ENCODE data around the gene FMN2.

FMN2 gene

DNA sequence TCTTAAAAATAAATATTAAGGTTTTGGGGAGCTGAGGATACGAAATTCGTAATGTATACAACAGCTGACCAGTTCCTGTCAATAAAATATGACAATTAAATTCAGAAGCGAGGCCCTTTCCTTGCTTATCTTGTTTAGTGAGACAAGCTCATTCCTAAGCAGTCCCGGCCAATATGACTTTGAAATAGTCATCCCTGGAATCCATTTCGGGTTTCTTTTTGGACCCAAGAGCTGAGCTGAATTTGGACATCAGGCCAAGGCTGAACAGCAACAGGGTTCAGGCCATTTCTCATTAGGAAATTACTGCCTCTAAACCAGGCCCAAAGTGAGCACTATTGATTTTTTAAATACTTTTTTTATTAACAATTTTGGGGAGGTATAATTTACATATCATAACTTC is 17.3 kb upstream of the FMN2 start:
- Histone ChIP-seq H3K4me1 (ENCODE audit: control insufficient read depth in 1 of 2, insufficient read depth in 2 of 2, low read length in 2 of 2) (no peaks in the 10 kb centered on the region), H3K9me3 (ENCODE audit: control insufficient read depth in 1 of 2, low read length in 2 of 2) (no peaks in the 10 kb centered on the region), H3K36me3 (ENCODE audit: control insufficient read depth in 1 of 2, insufficient read depth in 2 of 2, low read length in 2 of 2) (no peaks in the 10 kb centered on the region), H3K4me3 (ENCODE audit: low read depth in 1 of 2, low read length in 2 of 2) (no peak overlapping the region), H3K27ac (ENCODE audit: low read depth, low read length) (no peak overlapping the region), H3K27me3 (ENCODE audit: control insufficient read depth in 1 of 2, insufficient read depth in 2 of 2, low read length in 2 of 2) (no peaks in the 10 kb centered on the region), H3K9ac (ENCODE audit: low read depth in 1 of 2, low read length in 2 of 2) (no peak overlapping the region)

DNA sequence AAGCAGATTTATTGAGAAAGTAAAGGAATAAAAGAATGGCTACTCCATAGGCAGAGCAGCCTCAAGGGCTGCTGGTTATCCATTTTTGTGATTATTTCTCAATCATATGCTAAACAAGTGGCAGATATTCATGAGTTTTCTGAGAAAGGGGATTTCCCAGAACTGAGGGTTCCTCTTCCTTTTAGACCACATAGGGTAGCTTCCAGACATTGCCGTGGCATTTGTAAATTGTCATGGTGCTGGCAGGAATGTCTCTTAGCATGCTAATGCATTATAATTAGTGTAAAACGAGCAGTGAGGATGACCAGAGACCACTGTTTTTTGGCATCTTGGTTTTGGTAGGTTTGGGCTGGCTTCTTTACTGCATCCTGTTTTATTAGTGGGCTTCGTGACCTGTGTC is 16.8 kb upstream of the FMN2 start:
- Histone ChIP-seq H3K4me1 (ENCODE audit: control insufficient read depth in 1 of 2, insufficient read depth in 2 of 2, low read length in 2 of 2) (no peaks in the 10 kb centered on the region), H3K4me3 (ENCODE audit: low read depth in 1 of 2, low read length in 2 of 2) (no peak overlapping the region), H3K36me3 (ENCODE audit: control insufficient read depth in 1 of 2, insufficient read depth in 2 of 2, low read length in 2 of 2) (no peaks in the 10 kb centered on the region), H3K27ac (ENCODE audit: low read depth, low read length) (no peak overlapping the region), H3K9ac (ENCODE audit: low read depth in 1 of 2, low read length in 2 of 2) (no peak overlapping the region), H3K27me3 (ENCODE audit: control insufficient read depth in 1 of 2, insufficient read depth in 2 of 2, low read length in 2 of 2) (no peaks in the 10 kb centered on the region), H3K9me3 (ENCODE audit: control insufficient read depth in 1 of 2, low read length in 2 of 2) (no peaks in the 10 kb centered on the region)

DNA sequence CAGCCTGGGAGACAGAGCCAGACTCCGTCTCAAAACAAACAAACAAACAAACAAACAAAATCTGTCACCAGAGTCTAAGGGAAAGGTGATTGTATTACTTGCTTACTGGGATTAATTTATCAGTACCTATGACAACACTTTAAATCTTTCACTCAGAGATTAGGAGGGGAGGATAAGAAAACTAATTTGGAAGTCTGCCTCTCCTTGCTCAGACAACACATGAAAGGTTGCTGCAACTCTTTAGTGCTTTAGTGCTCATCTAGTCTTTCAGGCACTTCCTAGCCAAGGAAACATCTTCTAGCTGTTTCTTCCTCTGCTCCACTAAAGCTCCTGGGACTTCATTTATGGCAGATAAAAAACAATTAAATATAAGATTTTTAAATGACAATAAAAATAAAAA is 7.3 kb upstream of the FMN2 start:
- H3K36me3 ChIP-seq (ENCODE audit: control insufficient read depth in 1 of 2, insufficient read depth in 2 of 2, low read length in 2 of 2): no peaks in the 10 kb centered on the region
- H3K4me1 ChIP-seq (ENCODE audit: control insufficient read depth in 1 of 2, insufficient read depth in 2 of 2, low read length in 2 of 2): no peaks in the 10 kb centered on the region
- no peak overlapping the region for H3K4me3 ChIP-seq (ENCODE audit: low read depth in 1 of 2, low read length in 2 of 2)
- no peak overlapping the region for H3K9ac ChIP-seq (ENCODE audit: low read depth in 1 of 2, low read length in 2 of 2)
- no peak overlapping the region for H3K27ac ChIP-seq (ENCODE audit: low read depth, low read length)
- no peaks in the 10 kb centered on the region for H3K27me3 ChIP-seq (ENCODE audit: control insufficient read depth in 1 of 2, insufficient read depth in 2 of 2, low read length in 2 of 2)
- no peaks in the 10 kb centered on the region for H3K9me3 ChIP-seq (ENCODE audit: control insufficient read depth in 1 of 2, low read length in 2 of 2)

DNA sequence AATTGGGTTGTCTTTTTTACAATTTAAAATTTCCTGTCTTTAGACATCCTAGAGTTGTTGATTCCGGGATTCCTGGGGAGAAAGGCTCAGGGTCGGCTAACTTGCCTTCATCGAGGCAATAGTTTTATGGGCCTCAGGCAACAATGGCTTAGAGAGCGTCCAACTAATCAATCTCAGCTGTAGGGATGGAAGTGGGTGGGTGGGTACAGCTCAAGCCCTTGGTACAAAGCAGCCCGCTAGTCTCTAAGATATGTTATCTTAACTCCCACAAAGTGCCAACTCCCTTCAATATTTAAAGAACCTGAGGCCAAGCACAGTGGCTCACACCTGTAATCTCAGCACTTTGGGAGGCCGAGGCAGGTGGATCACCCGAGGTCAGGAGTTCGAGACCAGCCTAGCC is 6.9 kb upstream of the FMN2 start:
- Histone ChIP-seq H3K9ac (ENCODE audit: low read depth in 1 of 2, low read length in 2 of 2) (no peak overlapping the region), H3K27me3 (ENCODE audit: control insufficient read depth in 1 of 2, insufficient read depth in 2 of 2, low read length in 2 of 2) (peaks cover 0 to 4% of the 10 kb centered on the region in 2 donors), H3K27ac (ENCODE audit: low read depth, low read length) (no peak overlapping the region)

DNA sequence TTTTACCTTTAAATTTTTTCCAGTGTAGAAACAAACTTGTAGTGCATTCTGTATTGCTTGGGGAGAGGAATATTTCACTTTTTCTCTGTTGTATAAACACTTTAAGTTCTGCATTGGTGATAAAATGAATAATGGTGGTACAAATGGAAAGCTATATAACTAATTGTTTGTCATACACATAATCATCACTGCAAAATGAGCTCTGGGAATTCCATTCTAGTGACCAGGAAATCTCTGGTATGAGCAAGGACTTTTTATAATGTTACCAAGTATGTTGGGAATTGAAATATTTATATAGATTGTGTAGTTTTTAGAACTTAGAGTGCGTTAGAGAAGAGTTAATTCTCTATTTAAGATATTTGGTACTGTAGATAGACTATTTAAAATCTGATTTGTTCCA is 5.0 kb upstream of the FMN2 start:
- Histone ChIP-seq H3K4me1 (ENCODE audit: control insufficient read depth in 1 of 2, insufficient read depth in 2 of 2, low read length in 2 of 2) (no peaks in the 10 kb centered on the region), H3K9ac (ENCODE audit: low read depth in 1 of 2, low read length in 2 of 2) (no peak overlapping the region), H3K4me3 (ENCODE audit: low read depth in 1 of 2, low read length in 2 of 2) (no peak overlapping the region), H3K27me3 (ENCODE audit: control insufficient read depth in 1 of 2, insufficient read depth in 2 of 2, low read length in 2 of 2) (peaks cover 4 to 16% of the 10 kb centered on the region in 2 donors), H3K9me3 (ENCODE audit: control insufficient read depth in 1 of 2, low read length in 2 of 2) (no peaks in the 10 kb centered on the region), H3K36me3 (ENCODE audit: control insufficient read depth in 1 of 2, insufficient read depth in 2 of 2, low read length in 2 of 2) (no peaks in the 10 kb centered on the region), H3K27ac (ENCODE audit: low read depth, low read length) (no peak overlapping the region)

More for the DNA sequence above, 6.9 kb upstream of the FMN2 start:
- H3K9me3 ChIP-seq (ENCODE audit: control insufficient read depth in 1 of 2, low read length in 2 of 2): no peaks in the 10 kb centered on the region
- no peaks in the 10 kb centered on the region for H3K4me1 ChIP-seq (ENCODE audit: control insufficient read depth in 1 of 2, insufficient read depth in 2 of 2, low read length in 2 of 2)
- no peaks in the 10 kb centered on the region for H3K36me3 ChIP-seq (ENCODE audit: control insufficient read depth in 1 of 2, insufficient read depth in 2 of 2, low read length in 2 of 2)
- no peak overlapping the region for H3K4me3 ChIP-seq (ENCODE audit: low read depth in 1 of 2, low read length in 2 of 2)

DNA sequence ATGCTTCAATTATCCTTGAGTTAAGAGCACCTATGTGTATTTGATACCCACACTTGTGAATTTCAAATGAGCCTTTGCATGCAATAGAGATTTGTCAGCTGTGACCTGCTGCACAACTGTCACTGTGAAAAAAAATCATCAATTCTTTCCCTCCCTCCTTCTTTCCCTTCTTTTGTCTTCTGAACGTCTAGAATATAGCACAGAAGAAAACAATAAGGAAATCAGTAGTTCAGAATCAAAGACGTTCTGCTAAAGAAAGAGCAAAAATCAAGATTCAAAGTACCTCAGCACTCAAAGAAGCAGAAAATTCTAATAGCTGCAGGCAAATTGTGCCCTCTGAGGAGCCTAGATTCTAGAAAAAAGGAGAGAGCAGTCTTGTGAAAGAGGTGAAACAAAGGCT is 1.7 kb upstream of the FMN2 start:
- no peaks in the 10 kb centered on the region for H3K9me3 ChIP-seq (ENCODE audit: control insufficient read depth in 1 of 2, low read length in 2 of 2)
- no peak overlapping the region for H3K9ac ChIP-seq (ENCODE audit: low read depth in 1 of 2, low read length in 2 of 2)
- no peaks in the 10 kb centered on the region for H3K36me3 ChIP-seq (ENCODE audit: control insufficient read depth in 1 of 2, insufficient read depth in 2 of 2, low read length in 2 of 2)
- no peak overlapping the region for H3K4me3 ChIP-seq (ENCODE audit: low read depth in 1 of 2, low read length in 2 of 2)
- H3K27ac ChIP-seq (ENCODE audit: low read depth, low read length): no peak overlapping the region
- H3K27me3 ChIP-seq (ENCODE audit: control insufficient read depth in 1 of 2, insufficient read depth in 2 of 2, low read length in 2 of 2): peaks cover 8 to 16% of the 10 kb centered on the region in 2 donors
- H3K4me1 ChIP-seq (ENCODE audit: control insufficient read depth in 1 of 2, insufficient read depth in 2 of 2, low read length in 2 of 2): no peaks in the 10 kb centered on the region

DNA sequence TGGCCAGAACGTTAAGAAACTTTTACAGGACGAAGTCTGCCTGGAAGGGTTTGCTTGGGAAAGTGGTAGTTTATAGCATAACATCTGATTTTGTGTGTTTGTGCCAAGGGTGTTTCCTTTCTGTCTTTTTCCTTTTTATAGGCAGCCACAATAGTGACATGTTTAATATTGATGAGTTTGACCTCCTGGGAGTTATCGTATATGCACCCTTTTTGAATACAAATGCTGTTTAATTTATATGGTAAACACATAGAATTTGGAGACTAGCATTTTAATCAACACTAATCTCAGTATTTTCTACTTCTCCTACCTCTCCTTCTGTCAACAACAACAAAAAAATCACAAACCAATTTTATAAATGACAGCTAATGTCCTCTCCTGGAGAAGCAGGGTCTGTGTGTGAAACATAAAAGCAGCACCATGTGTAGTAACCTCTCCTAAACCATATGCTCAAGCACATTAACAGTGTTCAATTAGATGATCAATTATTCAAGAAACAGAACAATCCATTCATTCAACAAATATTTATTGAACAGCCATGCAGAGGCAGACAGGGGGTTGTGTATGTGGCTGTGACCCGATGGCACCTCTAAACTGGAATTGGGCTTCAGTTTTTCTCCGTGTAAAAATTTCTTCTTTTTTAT is 604 bp upstream of the FMN2 start:
- Histone ChIP-seq H3K9me3 (ENCODE audit: control insufficient read depth in 1 of 2, low read length in 2 of 2) (no peaks in the 10 kb centered on the region), H3K36me3 (ENCODE audit: control insufficient read depth in 1 of 2, insufficient read depth in 2 of 2, low read length in 2 of 2) (no peaks in the 10 kb centered on the region), H3K27ac (ENCODE audit: low read depth, low read length) (no peak overlapping the region), H3K4me3 (ENCODE audit: low read depth in 1 of 2, low read length in 2 of 2) (no peak overlapping the region), H3K9ac (ENCODE audit: low read depth in 1 of 2, low read length in 2 of 2) (no peak overlapping the region), H3K27me3 (ENCODE audit: control insufficient read depth in 1 of 2, insufficient read depth in 2 of 2, low read length in 2 of 2) (peaks cover 8 to 16% of the 10 kb centered on the region in 2 donors), H3K4me1 (ENCODE audit: control insufficient read depth in 1 of 2, insufficient read depth in 2 of 2, low read length in 2 of 2) (no peaks in the 10 kb centered on the region)

DNA sequence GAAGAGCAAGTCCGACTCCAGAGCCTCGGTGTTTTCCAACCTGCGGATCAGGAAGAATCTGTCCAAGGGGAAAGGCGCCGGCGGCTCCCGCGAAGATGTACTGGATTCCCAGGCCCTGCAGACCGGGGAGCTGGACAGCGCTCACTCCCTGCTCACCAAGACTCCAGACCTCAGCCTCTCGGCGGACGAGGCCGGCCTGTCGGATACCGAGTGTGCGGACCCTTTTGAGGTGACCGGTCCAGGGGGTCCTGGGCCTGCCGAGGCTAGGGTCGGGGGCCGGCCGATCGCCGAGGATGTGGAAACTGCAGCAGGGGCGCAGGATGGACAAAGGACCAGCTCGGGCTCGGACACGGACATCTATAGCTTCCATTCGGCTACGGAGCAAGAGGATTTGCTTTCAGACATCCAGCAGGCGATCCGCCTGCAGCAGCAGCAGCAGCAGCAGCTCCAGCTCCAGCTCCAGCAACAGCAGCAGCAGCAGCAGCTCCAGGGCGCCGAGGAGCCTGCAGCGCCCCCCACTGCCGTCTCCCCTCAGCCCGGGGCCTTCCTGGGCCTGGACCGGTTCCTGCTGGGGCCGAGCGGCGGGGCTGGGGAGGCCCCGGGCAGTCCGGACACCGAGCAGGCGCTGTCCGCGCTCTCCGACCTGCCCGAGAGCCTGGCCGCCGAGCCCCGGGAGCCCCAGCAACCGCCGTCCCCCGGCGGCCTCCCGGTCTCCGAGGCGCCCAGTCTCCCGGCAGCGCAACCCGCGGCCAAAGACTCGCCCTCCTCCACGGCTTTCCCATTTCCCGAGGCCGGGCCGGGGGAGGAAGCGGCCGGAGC is 827 bp downstream of the FMN2 start:
- no peaks in the 10 kb centered on the region for H3K36me3 ChIP-seq (ENCODE audit: control insufficient read depth in 1 of 2, insufficient read depth in 2 of 2, low read length in 2 of 2)
- no peaks in the 10 kb centered on the region for H3K4me1 ChIP-seq (ENCODE audit: control insufficient read depth in 1 of 2, insufficient read depth in 2 of 2, low read length in 2 of 2)
- H3K4me3 ChIP-seq (ENCODE audit: low read depth in 1 of 2, low read length in 2 of 2): no peak overlapping the region
- H3K27ac ChIP-seq (ENCODE audit: low read depth, low read length): no peak overlapping the region
- no peak overlapping the region for H3K9ac ChIP-seq (ENCODE audit: low read depth in 1 of 2, low read length in 2 of 2)
- peaks cover 8 to 16% of the 10 kb centered on the region in 2 donors for H3K27me3 ChIP-seq (ENCODE audit: control insufficient read depth in 1 of 2, insufficient read depth in 2 of 2, low read length in 2 of 2)
- H3K9me3 ChIP-seq (ENCODE audit: control insufficient read depth in 1 of 2, low read length in 2 of 2): no peaks in the 10 kb centered on the region

DNA sequence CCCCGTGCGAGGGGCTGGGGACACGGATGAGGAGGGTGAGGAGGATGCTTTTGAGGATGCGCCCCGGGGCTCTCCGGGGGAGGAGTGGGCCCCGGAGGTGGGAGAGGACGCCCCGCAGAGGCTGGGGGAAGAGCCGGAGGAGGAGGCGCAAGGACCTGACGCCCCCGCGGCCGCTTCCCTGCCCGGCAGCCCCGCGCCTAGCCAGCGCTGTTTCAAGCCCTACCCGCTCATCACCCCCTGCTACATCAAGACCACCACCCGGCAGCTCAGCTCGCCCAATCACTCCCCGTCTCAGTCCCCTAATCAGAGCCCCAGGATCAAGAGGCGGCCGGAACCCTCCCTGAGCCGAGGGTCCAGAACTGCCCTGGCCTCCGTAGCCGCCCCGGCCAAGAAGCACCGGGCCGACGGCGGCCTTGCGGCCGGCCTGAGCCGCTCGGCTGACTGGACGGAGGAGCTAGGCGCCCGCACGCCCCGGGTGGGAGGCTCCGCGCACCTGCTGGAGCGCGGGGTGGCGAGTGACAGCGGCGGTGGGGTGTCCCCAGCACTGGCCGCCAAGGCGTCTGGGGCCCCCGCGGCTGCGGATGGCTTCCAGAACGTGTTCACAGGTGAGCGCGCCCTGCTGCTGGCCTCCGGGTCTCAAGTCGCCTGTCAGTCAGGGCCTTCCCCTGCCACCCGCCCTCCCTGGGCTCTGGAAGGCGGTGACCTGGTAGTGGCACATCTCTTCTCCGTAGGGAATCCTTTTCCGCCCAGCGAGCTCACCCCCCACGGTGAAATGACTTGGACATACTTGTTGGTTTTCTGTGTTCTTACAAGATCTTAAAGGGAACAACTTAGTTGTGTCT is 1.7 kb downstream of the FMN2 start:
- peaks cover 8 to 16% of the 10 kb centered on the region in 2 donors for H3K27me3 ChIP-seq (ENCODE audit: control insufficient read depth in 1 of 2, insufficient read depth in 2 of 2, low read length in 2 of 2)
- H3K9ac ChIP-seq (ENCODE audit: low read depth in 1 of 2, low read length in 2 of 2): no peak overlapping the region
- no peak overlapping the region for H3K27ac ChIP-seq (ENCODE audit: low read depth, low read length)
- H3K4me3 ChIP-seq (ENCODE audit: low read depth in 1 of 2, low read length in 2 of 2): no peak overlapping the region
- H3K36me3 ChIP-seq (ENCODE audit: control insufficient read depth in 1 of 2, insufficient read depth in 2 of 2, low read length in 2 of 2): no peaks in the 10 kb centered on the region
- H3K9me3 ChIP-seq (ENCODE audit: control insufficient read depth in 1 of 2, low read length in 2 of 2): no peaks in the 10 kb centered on the region
- H3K4me1 ChIP-seq (ENCODE audit: control insufficient read depth in 1 of 2, insufficient read depth in 2 of 2, low read length in 2 of 2): no peaks in the 10 kb centered on the region
